Effector CD4-positive, alpha-beta T cell (primary cell): Measurements from ENCODE around the gene NPBWR2.

Experiments used
- DNase-seq: peaks from one replicate; pipeline ENCODE4 v3.0.0-alpha.2; 2020

Gene NPBWR2

DNA sequence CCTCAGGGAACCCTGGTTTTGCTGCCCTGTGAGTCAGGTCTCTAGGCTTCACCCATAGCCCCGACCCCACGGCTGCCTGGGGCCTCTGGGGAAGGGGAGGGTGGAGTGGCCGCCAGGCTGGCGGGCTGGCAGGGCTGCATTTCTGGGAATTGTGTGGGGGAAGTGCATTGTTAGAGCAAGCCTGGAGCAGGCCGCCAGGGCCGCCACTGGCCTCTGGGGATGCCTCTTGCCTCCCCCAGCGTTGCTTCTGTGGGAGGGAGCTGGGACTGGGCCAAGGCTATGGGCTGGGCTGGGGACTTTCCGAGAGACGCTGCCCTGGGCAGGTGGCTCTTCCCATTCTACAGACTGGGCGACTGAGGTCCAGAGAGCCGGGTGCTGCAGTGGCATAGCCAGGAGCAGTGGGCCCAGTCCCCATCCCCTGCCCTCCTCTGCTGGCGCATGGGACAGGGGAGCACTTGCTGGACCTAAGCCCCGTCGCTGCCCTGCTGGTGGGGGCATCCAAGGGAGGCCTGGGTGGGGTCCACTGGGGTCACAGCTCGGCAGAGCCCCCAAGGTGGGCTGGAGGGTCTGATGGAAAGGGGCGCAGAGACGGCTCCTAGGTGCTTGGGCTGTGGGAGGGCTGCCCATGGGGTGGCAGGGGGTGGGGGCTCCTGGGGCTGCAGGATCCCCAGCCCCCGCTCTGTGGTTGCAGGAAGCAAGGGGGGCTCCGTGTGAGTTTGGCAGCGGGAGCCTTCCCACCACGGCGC, 51.3 kb downstream of the NPBWR2 start:
- DNase-seq: no peak

DNA sequence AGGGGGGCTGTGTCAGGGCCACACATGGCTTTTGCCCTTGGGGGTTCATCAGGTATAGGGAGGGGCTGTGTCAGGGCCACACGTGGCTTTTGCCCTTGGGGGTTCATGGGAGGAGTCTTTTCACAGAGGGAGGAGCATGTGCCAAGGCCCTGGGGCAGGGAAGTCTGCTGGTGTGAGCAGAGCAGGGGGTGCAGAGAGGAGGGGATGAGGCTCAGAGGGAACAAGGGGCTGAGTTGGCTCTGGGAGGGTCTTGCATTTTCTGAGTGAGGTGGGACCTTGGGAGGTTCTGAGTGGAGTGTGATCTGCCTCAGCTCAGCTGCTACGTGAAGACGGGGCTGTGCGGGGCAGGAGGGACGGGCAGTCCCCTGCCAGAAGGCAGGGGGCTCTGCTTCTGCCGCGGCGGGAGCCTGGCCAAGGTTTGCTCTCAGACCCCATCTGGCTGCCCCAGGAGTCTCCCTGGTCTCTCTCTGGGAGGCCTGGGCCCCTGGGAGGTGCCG, 51.9 kb downstream of the NPBWR2 start:
- no peak for DNase-seq

DNA sequence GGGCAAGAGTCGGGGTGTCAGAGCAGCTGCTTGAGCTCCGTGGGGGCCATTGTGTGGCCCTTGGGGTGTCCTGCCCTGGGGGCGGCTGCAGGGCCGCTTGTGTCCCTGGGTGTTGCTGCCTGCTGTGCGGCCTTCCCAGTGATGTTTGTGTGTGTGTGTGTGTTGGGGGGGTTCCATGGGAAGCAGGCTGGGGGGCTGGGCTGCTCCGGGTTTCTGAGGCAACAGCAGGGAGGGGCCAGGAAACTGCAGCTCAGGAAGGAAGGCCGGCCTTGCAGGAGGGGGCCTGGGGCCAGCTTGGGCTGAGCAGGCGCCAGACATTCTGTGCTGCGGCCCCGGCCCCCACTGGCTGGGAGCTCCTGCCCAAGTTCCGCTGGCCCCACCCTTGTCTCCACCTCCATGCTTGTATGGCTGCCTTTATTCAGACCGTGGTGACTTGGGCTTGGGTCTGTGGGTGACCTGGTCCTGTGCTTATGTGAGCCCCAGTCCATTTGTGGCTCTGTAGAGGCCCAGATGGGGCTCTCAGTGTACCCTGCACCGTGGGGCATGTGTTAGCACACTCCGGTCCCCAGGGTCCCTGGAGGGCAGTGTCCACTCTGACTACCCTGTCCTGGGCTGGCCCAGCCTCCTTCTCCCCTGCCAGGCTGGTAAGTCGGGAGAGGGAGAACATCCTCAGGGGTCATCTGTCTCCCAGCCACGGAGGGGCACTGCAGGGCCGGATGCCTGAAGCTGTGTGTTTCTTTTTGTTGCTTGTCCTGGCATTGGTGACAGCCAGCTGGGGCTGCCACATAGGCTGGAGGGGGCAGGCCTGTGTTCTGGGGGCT, 53.3 kb downstream of the NPBWR2 start:
- DNase-seq: no peak
